ENCODE results near the gene NPIPA1. TPM values are rescaled to one million over a fixed set of nuclear protein-coding genes. Genes with fewer than 3 reads are reported as not detected.
A peak's percentile ranks its signal among the peaks of the same experiment; 100 is the strongest.
"Not testable (repeated sequence)": the region's sequence is repeated elsewhere in the genome, so short reads cannot be mapped to it uniquely, and the experiment has no call there.

NPIPA1 gene
- polyA plus RNA-seq, 4 donors: 83.4 to 173 (median 118) TPM

DNA sequence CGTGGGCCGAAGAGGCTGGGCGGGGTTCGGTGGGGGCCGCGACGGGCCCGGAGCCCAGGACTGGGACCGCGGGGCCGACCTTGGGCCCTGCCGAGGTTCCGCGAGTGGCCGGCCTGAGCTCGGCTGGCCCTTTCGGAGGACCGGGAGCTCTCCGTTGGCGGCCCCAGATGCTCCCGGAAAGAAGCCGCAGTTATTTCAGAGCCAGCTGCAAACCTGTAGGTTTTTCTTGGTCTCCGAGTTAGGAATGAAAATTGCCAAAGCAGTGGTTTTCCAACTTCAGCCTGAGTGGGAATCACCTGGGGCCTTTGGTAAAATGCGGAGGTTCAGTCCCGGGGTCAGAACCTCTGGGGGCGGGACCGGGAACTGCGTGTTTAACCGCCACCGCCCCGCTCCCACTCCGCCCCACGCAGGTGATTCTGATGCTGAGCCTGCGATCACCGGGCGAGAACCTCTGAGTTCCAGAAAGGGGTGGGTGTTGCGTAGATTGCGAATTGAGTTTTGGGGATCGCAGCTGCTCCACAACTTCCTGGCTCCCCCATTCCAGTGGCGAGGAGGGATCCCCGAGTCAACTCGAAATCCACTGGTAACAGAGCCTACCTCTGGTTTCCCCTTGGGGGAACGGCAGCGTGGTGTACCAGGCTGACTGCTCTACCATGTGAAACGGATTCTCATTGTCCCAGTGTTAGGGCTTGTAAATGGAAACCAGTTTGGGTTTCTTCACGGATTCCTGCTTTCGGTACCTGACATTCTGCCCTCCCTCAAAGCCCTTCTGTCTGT lies 38.4 kb downstream of the NPIPA1 start:
- peak in 2 of 4 donors; percentile 15 to 25 for DNase-seq (ENCODE audit: low read depth in 4 of 4, low spot score in 2 of 4)

GRCh38 chr16:14976971-14977736 lies 39.9 kb downstream of the NPIPA1 start:
- not testable (repeated sequence) for DNase-seq (ENCODE audit: low read depth in 4 of 4, low spot score in 2 of 4)

DNA sequence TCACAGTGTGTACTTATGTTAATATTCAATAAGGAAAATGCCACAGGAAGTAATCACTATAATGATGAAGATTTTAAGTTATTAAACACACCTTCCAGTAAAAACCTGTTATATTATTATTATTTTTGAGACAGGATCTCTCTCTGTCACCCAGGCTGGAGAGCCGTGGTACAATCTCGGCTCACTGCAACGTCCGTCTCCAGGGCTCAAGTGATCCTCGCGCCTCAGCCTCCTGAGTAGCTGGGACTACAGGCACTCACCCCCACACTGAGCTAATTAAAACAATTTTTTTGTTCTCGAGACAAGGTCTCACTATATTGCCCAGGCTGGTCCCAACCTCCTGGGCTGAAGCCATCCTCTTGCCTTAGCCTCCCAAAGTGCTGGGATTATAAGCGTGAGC lies 41.0 kb downstream of the NPIPA1 start:
- not testable (repeated sequence) for DNase-seq (ENCODE audit: low read depth in 4 of 4, low spot score in 2 of 4)

DNA sequence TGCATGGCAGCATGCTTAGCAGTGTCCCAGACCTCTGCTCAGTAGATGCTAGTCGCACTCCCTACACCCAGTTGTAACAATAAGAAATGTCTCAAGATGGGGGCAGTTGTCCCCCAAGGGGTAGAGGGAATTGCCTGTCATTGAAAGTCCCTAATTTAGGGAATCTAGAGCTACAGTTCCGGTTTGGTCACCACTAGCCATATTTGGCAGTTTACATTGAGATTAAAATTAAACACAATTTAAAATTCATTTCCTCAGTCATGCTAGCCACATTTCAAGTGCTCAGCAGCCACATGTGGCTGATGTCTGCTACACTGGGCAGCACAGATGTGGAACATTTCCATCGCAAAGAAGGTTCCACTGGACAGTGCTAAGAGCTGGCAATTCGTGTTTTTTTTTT lies 41.7 kb downstream of the NPIPA1 start:
- not testable (repeated sequence) for DNase-seq (ENCODE audit: low read depth in 4 of 4, low spot score in 2 of 4)

DNA sequence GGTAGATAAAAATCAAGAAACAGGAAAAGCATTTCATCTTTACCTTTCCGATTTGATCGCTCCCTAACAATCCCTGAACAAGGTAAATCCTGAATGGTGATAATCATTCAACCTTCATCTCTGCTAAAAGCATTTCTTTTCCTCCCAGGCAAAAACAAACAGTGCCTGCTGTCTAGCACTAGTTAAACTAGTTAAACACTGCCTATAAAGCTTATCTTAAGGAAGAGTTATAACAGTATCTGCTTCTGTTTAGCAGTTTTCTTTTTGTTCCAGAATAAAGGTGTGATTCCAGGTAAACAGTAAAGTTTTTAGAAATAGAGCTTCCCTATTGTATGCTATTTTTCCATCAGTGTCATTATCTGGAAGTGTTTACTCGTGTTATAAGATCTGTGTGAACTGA lies 44.0 kb downstream of the NPIPA1 start:
- not testable (repeated sequence) for DNase-seq (ENCODE audit: low read depth in 4 of 4, low spot score in 2 of 4)

DNA sequence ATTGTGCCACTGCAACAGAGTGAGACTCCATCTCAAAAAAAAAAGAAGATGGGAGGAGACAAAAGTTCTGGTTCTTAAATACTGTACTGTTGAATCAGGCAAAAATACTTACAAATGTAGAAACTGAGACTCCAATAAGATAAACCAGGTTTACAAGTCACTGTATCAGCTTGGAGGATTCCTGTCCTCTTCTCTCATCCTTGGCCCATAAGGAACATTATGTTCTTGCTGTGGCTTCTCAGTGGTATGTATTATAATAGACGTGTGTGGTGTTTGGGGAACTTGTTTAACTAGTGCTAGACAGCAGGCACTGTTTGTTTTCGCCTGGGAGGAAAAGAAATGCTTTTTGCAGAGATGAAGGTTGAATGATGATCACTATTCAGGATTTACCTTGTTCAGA lies 45.3 kb downstream of the NPIPA1 start:
- DNase-seq (ENCODE audit: low read depth in 4 of 4, low spot score in 2 of 4): not testable (repeated sequence)

GRCh38 chr16:14988092-14988491 lies 50.8 kb downstream of the NPIPA1 start:
- not testable (repeated sequence) for DNase-seq (ENCODE audit: low read depth in 4 of 4, low spot score in 2 of 4)

DNA sequence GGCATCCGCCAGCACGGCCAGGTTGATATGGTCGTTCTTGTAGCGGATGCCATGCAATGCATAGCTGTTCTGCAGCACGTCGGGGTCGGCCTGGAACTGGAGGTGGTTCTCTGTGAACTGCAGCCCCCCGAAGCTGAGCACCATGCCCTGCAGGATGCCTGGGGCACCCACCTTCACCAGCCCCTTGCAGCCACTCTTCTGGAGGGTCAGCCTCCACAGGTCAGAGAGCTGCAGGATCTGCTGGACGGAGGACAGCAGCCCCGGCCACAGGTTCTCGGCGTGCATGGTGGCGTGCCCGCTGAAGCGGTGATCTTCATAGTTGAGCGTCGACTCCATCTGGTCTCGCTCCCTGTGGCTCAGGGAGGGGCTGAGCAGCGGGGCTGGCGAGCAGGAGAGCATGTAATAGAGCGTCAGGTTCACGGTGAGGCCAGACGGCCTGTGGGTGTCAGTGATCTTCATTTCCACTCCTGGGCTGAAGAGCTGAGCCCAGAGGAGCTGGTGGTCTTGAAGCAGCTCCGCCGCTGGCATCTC lies 51.5 kb downstream of the NPIPA1 start:
- DNase-seq (ENCODE audit: low read depth in 4 of 4, low spot score in 2 of 4): not testable (repeated sequence)

DNA sequence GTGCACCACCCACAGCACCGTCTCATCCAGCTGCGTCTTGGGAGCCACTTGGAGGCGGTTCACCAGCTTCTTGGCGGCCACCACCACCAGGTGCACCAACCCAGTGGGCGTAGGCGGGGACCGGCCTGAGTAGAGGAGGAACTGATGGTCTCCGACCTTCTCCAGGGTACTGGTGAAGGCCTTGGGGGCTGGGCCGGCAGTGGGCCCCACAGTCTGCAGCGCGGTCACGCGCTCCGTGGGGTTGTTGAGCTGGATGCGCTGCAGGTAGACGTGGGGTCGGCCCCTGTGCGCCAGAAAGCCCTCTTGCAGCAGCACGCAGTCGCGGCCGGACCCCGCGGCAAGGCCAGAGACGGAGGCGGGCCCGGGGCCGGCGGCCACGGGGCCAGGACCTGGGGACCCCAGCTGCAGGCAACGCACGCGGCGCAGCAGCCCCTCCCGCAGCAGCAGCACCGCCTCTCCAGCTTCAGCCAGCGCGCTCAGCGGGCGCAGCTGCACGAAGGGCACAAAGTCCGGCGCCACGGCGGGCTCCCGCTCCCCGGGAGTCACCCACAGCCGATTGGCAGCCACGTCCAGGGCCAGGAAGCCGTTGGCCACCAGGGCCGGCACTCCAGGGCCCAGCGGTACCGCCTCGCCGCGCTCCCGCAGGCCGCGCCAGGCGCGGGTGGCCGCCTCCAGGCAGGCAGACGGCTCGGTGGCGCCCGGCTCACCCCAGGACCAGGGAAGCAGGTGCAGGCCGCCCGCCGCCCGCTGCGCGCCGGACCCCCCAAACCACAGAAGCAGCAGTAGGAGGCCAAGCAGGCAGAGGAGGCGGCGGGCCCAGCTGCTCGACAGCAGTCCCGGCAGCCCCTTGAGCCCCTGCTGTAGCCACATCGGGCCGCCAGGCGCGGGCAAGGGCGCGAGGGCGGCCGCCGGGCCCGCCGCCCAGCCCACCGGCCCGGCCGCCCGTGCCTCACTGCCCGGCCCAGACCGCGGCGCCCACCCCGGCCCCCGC lies 52.3 kb downstream of the NPIPA1 start:
- not testable (repeated sequence) for DNase-seq (ENCODE audit: low read depth in 4 of 4, low spot score in 2 of 4)

DNA sequence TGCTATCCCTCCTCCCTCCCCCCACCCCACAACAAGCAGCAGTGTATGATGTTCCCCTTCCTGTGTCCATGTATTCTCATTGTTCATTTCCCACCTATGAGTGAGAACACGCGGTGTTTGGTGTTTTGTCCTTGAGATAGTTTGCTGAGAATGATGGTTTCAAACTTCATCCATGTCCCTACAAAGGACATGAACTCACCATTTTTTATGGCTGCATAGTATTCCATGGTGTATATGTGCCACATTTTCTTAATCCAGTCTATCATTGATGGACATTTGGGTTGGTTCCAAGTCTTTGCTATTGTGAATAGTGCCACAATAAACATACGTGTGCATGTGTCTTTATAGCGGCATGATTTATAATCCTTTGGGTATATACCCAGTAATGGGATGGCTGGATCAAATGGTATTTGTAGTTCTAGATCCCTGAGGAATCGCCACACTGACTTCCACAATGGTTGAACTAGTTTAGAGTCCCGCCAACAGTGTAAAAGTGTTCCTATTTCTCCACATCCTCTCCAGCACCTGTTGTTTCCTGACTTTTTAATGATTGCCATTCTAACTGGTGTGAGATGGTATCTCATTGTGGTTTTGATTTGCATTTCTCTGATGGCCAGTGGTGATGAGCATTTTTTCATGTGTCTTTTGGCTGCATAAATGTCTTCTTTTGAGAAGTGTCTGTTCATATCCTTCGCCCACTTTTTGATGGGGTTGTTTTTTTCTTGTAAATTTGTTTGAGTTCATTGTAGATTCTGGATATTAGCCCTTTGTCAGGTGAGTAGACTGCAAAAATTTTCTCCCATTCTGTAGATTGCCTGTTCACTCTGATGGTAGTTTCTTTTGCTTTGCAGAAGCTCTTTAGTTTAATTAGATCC lies 56.3 kb downstream of the NPIPA1 start:
- not testable (repeated sequence) for DNase-seq (ENCODE audit: low read depth in 4 of 4, low spot score in 2 of 4)

GRCh38 chr16:14996702-14997101 lies 59.5 kb downstream of the NPIPA1 start:
- DNase-seq (ENCODE audit: low read depth in 4 of 4, low spot score in 2 of 4): not testable (repeated sequence)

- DNase-seq (ENCODE audit: low read depth in 4 of 4, low spot score in 2 of 4): not testable (repeated sequence)
Measured at GRCh38 chr16:14998300-14998699, 61.1 kb downstream of the NPIPA1 start.

GRCh38 chr16:14999845-15000244 lies 62.6 kb downstream of the NPIPA1 start:
- DNase-seq (ENCODE audit: low read depth in 4 of 4, low spot score in 2 of 4): not testable (repeated sequence)

Other genes with a start within 250 kb of the NPIPA1 start
- under 1 TPM; 0.17 to 0.87 (median 0.52) TPM for gene PLA2G10, start 243.1 kb upstream of the NPIPA1 start, polyA plus RNA-seq (ENCODE audit: insufficient read length in 4 of 4)
- 10 to 100 TPM in 3 of 4 donors, 1 to 10 TPM in 1; 5.6 to 22.0 (median 14.5) TPM for gene NPIPA3, start 234.0 kb upstream of the NPIPA1 start, polyA plus RNA-seq (ENCODE audit: insufficient read length in 4 of 4)
- 1 to 10 TPM in 1 of 4 donors, not detected in 3; 3.1 TPM for gene NPIPA2, start 194.9 kb upstream of the NPIPA1 start, polyA plus RNA-seq (ENCODE audit: insufficient read length in 4 of 4)
- gene NOMO1, start 103.7 kb upstream of the NPIPA1 start, polyA plus RNA-seq (ENCODE audit: insufficient read length in 4 of 4): 10 to 100 TPM; 66.9 to 84.8 (median 76.7) TPM
- gene PDXDC1, start 37.6 kb downstream of the NPIPA1 start, polyA plus RNA-seq (ENCODE audit: insufficient read length in 4 of 4): 100 to 1,000 TPM in 1 of 4 donors, 10 to 100 TPM in 3; 86.6 to 140 (median 94.6) TPM
- 10 to 100 TPM; 35.6 to 51.4 (median 45.8) TPM for gene NTAN1, start 118.6 kb downstream of the NPIPA1 start, polyA plus RNA-seq (ENCODE audit: insufficient read length in 4 of 4)
- gene RRN3, start 156.8 kb downstream of the NPIPA1 start, polyA plus RNA-seq (ENCODE audit: insufficient read length in 4 of 4): 10 to 100 TPM; 38.4 to 45.9 (median 40.3) TPM